Heart left ventricle (tissue), 16 donors: ENCODE measurements around the gene ZFP36. TPM values are rescaled to one million over a fixed set of nuclear protein-coding genes. Genes with fewer than 3 reads are reported as not detected.

Source experiments
- ATAC-seq, 4 donors: fragments of 200-7000 bp; cut with Tn5 transposase; one replicate each; pipeline ENCODE4 v1.9.1; 2020 to 2022; ENCODE audit warnings: moderate library complexity in 4 of 4, mild to moderate bottlenecking in 3 of 4, moderate number of reproducible peaks in 1 of 4
- DNase-seq, 5 donors: peaks; one replicate each; pipeline ENCODE4 v3.0.0-alpha.2; 2020
- H3K27ac ChIP-seq, 12 donors: fragments of 200-600 bp; sonication (generic) in 4 of 12; one replicate each; pipeline versions ENCODE4 v1.5.0 to v1.8.0; 2016 to 2022; ENCODE audit warnings: mild to moderate bottlenecking in 2 of 12
- H3K27me3 ChIP-seq, 9 donors: fragments of 200-600 bp; sonication (generic) in 2 of 9; one replicate each; pipeline versions ENCODE4 v1.5.1 to v1.8.0; 2016 to 2022; ENCODE audit warnings: mild to moderate bottlenecking in 3 of 9
- H3K36me3 ChIP-seq, 9 donors: fragments of 200-600 bp; sonication (generic) in 2 of 9; one replicate each; pipeline versions ENCODE4 v1.5.0 to v1.8.0; 2018 to 2022; ENCODE audit warnings: mild to moderate bottlenecking in 2 of 9
- H3K4me1 ChIP-seq, 12 donors: fragments of 200-600 bp; sonication (generic) in 4 of 12; one replicate each; pipeline versions ENCODE4 v1.5.0 to v1.8.0; 2016 to 2022; ENCODE audit warnings: mild to moderate bottlenecking in 3 of 12
- H3K4me3 ChIP-seq, 12 donors: fragments of 200-600 bp; sonication (generic) in 4 of 12; one replicate each; pipeline versions ENCODE4 v1.5.0 to v1.8.0; 2017 to 2022; ENCODE audit warnings: mild to moderate bottlenecking in 9 of 12, moderate library complexity in 4 of 12
- H3K9me3 ChIP-seq, 12 donors: fragments of 200-600 bp; sonication (generic) in 4 of 12; one replicate each; pipeline versions ENCODE4 v1.5.0 to v1.8.0; 2016 to 2022; ENCODE audit warnings: mild to moderate bottlenecking in 1 of 12
- POLR2A ChIP-seq, 2 donors: fragments of 450-650 bp; IDR thresholded peaks; one replicate each; pipeline ENCODE4 v1.6.1; 2017; ENCODE audit warnings: antibody characterized with exemption in 2 of 2, mild to moderate bottlenecking in 2 of 2, moderate library complexity in 2 of 2
- WGBS, 4 donors: extraction: QIAGEN DNeasy Blood & Tissue Kit in 2 of 4; methylation state at CpG; one replicate each; pipeline versions ENCODE4 v1.1.5 to v1.1.7; 2013 to 2018; 5-methylcytosine and 5-hydroxymethylcytosine counted together
- intact Hi-C, 10 donors: fragments of 100-400 bp; cut with DNase I; formaldehyde crosslinking; loops; one replicate each; pipeline versions ENCODE4 v1.11.1 to v1.14.2; 2022
- polyA plus RNA-seq, 2 donors: library from polyadenylated mRNA; stranded (reverse); fragments of 200-250 nt; gene quantifications; one replicate each; pipeline ENCODE4 v1.2.3, GENCODE V29; 2013
- total RNA-seq, 9 donors: library from RNA; depleted of rRNA in 2 of 9; stranded (reverse); fragments of >200 nt in 2 of 9; fragmentation: NEBNext Ultra II Directional in 3 of 9; extraction: Animal tissue kit (Norgen Biotek cat#: 25700) in 3 of 9; gene quantifications; one replicate each; pipeline versions ENCODE4 v1.1.0 to v1.2.4, GENCODE V29; 2016 to 2023
- TF ChIP-seq, protein P1 (sequence below), 12 donors: fragments of 200-600 bp; sonication (generic) in 4 of 12; IDR thresholded peaks; one replicate each; pipeline versions ENCODE4 v1.5.0 to v1.8.0; 2018 to 2022; ENCODE audit warnings: antibody characterized with exemption in 12 of 12, mild to moderate bottlenecking in 5 of 12
- donor health status: ischemic (EF 13 %, LVEDD 7.1; RV severe dilation, severe dysfunction).
- donor health status: healthy with polysubstance abuse.
- donor health status: DM: no; HTN: yes; CAD: no.
- donor health status: DM: no; HTN: no; CAD: no.
- donor health status: ischemic (EF 25% LVEDD 6.9; RV normal size, moderate dysfunction).
- donor health status: ischemic (EF 25% LVEDD 5.7; RV mildly dilated, moderate dysfunction).
- donor health status: healthy.
- donor health status: DM: yes; HTN: yes; CAD: no.
- donor health status: ischemic (EF 35%, LVEDD 5.7; RV mildly dilated, moderate dysfunction).
- donor health status: nonischemic (EF 11% LVEDD 7.7; RV severe dilation, severe dysfunction).
- donor health status: DM: yes; HTN: yes; CAD: no.
- donor health status: PGD.
- donor health status: ischemic (EF 29% LVEDD 5.4; RV normal size, mild dysfunction).
- donor health status: nonischemic (EF 23%, LVEDD 6.1; RV moderate dilation, normal function).

The ZFP36 gene
- total and polyA plus RNA-seq, 11 donors: 16.1 to 145 (median 51.1) TPM

- H3K9me3 ChIP-seq: no peaks in the 10 kb centered on the region
- no peak for DNase-seq
- peak in 3 of 4 donors; percentile 30 to 61 (median 59) for ATAC-seq
- H3K27ac ChIP-seq: peak overlapping the region in 10 of 12 donors; percentile 17 to 63 (median 32)
- TF ChIP-seq, protein P1, sequence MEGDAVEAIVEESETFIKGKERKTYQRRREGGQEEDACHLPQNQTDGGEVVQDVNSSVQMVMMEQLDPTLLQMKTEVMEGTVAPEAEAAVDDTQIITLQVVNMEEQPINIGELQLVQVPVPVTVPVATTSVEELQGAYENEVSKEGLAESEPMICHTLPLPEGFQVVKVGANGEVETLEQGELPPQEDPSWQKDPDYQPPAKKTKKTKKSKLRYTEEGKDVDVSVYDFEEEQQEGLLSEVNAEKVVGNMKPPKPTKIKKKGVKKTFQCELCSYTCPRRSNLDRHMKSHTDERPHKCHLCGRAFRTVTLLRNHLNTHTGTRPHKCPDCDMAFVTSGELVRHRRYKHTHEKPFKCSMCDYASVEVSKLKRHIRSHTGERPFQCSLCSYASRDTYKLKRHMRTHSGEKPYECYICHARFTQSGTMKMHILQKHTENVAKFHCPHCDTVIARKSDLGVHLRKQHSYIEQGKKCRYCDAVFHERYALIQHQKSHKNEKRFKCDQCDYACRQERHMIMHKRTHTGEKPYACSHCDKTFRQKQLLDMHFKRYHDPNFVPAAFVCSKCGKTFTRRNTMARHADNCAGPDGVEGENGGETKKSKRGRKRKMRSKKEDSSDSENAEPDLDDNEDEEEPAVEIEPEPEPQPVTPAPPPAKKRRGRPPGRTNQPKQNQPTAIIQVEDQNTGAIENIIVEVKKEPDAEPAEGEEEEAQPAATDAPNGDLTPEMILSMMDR (IDR thresholded peaks at IDR 0.05): no peak
- no peak for TF ChIP-seq POLR2A (IDR thresholded peaks at IDR 0.05)
- H3K36me3 ChIP-seq: peaks cover 0 to 91% (median 69%) of the 10 kb centered on the region in 9 donors
- H3K4me1 ChIP-seq: peaks cover 0 to 25% (median 9%) of the 10 kb centered on the region in 12 donors
- no peak overlapping the region for H3K4me3 ChIP-seq
- H3K27me3 ChIP-seq: no peaks in the 10 kb centered on the region
- WGBS, 4 donors: 57 to 68% (median 61%) methylated on average over 6 of the region's 6 CpGs
- intact Hi-C loops: no loop called here
Observed at GRCh38 chr19:39362682-39363657, 43.7 kb upstream of the ZFP36 start.

GRCh38 chr19:39363901-39364457, 42.7 kb upstream of the ZFP36 start:
- Histone ChIP-seq H3K36me3 (peaks cover 0 to 91% (median 69%) of the 10 kb centered on the region in 9 donors), H3K27ac (peak overlapping the region in 11 of 12 donors; percentile 3 to 63 (median 34)), H3K4me3 (no peak overlapping the region), H3K9me3 (no peaks in the 10 kb centered on the region), H3K27me3 (no peaks in the 10 kb centered on the region), H3K4me1 (peaks cover 0 to 25% (median 9%) of the 10 kb centered on the region in 12 donors)
- intact Hi-C loops: no loop called here
- TF ChIP-seq POLR2A (IDR thresholded peaks at IDR 0.05): no peak
- TF ChIP-seq, protein P1 (IDR thresholded peaks at IDR 0.05): no peak
- ATAC-seq (peak in 3 of 4 donors; percentile 65 to 67 (median 66)), DNase-seq (peak in 2 of 5 donors; percentile 35 to 65)
- WGBS, 4 donors: 67 to 81% (median 73%) methylated on average over 5 of the region's 5 CpGs

- Histone ChIP-seq H3K36me3 (peaks cover 2 to 91% (median 69%) of the 10 kb centered on the region in 9 donors), H3K4me1 (peaks cover 0 to 25% (median 9%) of the 10 kb centered on the region in 12 donors), H3K4me3 (no peak overlapping the region), H3K27me3 (no peaks in the 10 kb centered on the region), H3K9me3 (no peaks in the 10 kb centered on the region), H3K27ac (no peak overlapping the region)
- DNase-seq (no peak), ATAC-seq (no peak)
- TF ChIP-seq, protein P1 (IDR thresholded peaks at IDR 0.05): no peak
- TF ChIP-seq POLR2A (IDR thresholded peaks at IDR 0.05): no peak
- 100% methylated on average over 1 of the region's 1 CpG for WGBS, 4 donors
- intact Hi-C loops: no loop called here
Observed at GRCh38 chr19:39365531-39365930, 41.1 kb upstream of the ZFP36 start.

DNA sequence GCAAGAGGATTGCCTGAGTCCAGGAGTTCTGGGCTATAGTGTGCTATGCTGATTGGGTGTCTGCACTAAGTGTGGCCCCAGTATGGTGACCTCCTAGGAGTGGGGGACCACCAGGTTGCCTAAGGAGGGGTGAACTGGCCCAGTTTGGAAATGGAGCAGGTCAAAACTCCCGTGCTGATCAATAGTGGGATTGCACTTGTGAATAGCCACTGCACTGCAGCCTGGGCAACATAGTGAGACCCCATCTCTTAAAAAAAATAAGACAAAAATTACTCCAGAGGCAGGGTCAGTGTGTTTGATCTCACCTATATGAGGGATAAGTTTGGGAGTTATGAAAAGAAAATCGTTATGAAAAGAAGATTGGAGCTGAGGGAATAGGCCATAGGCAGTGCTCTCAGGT, 37.4 kb upstream of the ZFP36 start:
- WGBS, 4 donors: 85 to 91% (median 89%) methylated on average over 2 of the region's 2 CpGs
- Histone ChIP-seq H3K36me3 (peaks cover 2 to 68% (median 56%) of the 10 kb centered on the region in 9 donors), H3K9me3 (no peaks in the 10 kb centered on the region), H3K27me3 (no peaks in the 10 kb centered on the region), H3K4me3 (no peak overlapping the region), H3K4me1 (peaks cover 6 to 29% (median 21%) of the 10 kb centered on the region in 12 donors), H3K27ac (no peak overlapping the region)
- no peak for DNase-seq
- intact Hi-C loops: no loop called here
- ATAC-seq: no peak
- TF ChIP-seq POLR2A (IDR thresholded peaks at IDR 0.05): no peak
- TF ChIP-seq, protein P1 (IDR thresholded peaks at IDR 0.05): no peak
